Sigmoid colon (tissue), 4 donors: ENCODE data around the gene CLCN7.

Source experiments
- CTCF ChIP-seq, 4 experiments: fragments of 450-650 bp in 3 of 4; fragments of 200-600 bp in 1 of 4; IDR thresholded peaks; one replicate each; pipeline ENCODE4 v1.5.1; 2016 to 2019; ENCODE audit warnings: antibody characterized with exemption in 4 of 4, mild to moderate bottlenecking in 3 of 4, moderate library complexity in 2 of 4
- EP300 ChIP-seq, 4 donors: sonication (generic); formaldehyde crosslinking; IDR thresholded peaks; one replicate each; pipeline ENCODE4 v1.6.1; 2017; ENCODE audit warnings: antibody characterized with exemption in 4 of 4

- TF ChIP-seq CTCF (IDR thresholded peaks at IDR 0.05) (no peak), EP300 (IDR thresholded peaks at IDR 0.05) (no peak)
Measured at GRCh38 chr16:1425616-1426370, 49.0 kb downstream of the CLCN7 start.
